Hematopoietic multipotent progenitor cell (in vitro differentiated cells): ENCODE measurements around the gene IRF1. TPM values are rescaled to one million over a fixed set of nuclear protein-coding genes. Genes with fewer than 3 reads are reported as not detected.

Experiments
- DNase-seq, 3 donors: peaks; one replicate each; pipeline ENCODE4 v3.0.0-alpha.2; 2011 to 2015; ENCODE audit warnings: low read depth in 2 of 3, low spot score in 2 of 3
- total RNA-seq: library from RNA; depleted of rRNA; stranded (reverse); fragments of >200 nt; gene quantifications from one replicate; pipeline ENCODE4 v1.2.3, GENCODE V29; 2012

Gene IRF1
- total RNA-seq, 1 donor: 181 TPM

DNA sequence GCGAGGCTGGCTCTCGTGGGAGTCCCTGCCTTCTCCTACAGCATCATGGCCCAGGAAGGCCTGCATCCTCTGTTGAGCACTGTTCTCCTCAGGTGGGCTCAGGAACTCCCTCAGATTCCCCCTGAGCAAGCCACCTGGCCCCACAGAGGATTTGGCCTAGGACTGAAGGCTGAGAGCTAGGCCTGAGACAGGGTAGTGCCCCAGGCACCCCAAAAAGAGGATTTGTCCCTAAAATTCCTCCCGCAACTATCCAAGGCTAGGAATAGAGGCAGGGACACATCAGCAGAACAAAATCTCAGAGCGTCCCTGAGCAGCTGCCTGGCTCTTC is 11.0 kb upstream of the IRF1 start:
- no peak for DNase-seq

DNA sequence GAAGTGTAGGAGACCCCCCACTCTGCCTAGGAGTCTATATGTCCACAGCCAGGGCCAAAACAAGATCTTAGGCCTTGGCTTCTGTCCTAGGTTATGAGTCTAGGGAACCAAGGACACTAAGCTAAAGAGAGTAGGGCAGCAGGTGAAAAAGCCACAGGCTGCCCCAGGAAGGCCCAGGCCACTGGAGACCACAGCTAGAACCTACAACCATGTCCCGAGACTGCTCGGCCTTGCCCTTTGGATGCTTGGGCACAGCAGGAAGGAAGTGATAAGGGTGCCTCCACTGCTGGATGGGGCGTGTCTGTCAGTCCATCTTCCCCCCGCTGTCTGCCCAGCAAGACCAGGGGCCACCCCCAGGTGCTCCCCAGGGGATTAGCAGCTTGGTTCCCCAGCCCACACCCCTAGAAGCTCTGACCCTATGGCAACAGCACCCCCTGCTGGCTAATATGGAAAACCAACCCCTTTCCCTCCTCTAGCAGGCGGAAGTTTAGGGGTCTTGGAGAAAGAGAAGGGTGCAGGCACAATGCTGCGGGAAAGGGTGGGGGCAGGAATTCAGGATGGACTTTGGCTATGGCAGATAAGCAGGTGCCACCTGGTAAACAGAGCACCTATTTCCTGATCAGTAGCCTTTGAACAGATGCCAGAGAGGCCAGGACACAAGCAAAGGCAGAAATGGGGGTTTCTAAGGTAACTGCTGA is 10.5 kb upstream of the IRF1 start:
- peak; percentile 76 to 93 (median 87) for DNase-seq

DNA sequence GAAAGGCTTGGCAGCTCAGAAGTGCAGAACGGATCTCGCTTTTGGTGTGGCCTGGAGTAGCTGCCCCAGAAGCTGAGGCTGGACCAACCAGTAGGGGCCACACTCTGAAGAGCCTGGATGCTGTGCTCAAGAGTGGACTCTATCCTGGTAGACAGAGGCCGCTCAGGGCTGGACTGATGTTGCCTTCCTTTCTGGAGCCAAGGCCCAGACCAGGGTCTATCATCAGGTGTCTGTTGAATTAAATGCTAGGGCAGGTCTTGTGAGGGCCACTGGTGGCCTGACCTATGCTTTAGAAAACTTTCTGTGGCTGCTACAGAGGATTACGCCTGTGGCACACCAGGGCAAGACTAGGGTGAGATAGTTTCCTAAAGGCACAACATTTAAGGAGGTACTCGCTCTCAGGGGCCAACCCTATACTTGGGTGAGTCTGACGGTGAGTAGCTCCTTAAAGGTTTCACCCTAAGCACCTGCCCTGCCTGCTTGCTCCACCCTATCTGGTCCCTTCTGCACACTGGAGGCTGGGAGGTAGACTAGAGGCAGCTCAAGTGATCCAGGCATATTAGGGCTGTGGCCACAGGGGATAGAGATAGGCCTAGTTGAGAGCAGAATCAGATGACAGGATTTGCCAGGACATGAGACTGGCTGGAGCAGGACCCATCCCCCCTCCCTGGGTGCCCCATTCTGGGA is 9.8 kb upstream of the IRF1 start:
- DNase-seq: no peak

DNA sequence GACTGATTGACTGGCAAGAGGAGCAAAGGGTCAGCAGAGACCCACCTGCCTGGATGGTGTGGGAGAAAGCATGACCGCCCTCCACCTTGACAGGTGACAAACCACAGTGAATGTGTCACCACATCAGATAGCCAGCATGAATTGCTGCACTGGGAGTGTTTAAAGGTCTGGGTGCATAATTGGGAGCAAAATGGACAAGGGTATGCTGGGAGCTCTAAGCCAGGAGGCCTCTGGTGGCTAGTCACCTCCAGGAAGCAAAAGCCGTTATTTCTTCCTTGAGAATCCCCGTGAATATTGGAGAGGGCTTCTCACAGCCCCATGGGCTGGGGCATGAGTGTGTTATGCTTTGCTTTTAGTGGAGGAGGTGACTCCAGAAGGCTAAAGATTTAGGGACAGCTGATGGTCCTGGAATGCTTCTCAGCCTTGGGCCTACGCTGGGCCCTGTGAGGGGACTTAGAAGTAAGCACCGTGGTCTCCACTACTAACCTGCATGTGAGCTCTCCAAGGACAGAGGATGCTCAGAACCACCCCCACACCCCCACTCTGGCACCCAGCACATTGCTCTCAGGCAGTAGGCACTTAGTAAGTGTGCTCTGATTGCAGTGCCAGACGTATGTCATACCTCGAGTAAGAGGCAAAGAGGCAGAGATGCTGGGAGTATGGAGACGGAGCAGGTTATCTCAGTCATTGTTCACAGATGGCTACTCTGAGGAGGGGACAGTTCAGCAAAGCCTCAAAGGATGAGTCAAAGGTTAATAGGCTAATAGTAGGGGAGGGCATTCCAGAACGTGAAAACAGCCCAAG is 9.1 kb upstream of the IRF1 start:
- DNase-seq: no peak

DNA sequence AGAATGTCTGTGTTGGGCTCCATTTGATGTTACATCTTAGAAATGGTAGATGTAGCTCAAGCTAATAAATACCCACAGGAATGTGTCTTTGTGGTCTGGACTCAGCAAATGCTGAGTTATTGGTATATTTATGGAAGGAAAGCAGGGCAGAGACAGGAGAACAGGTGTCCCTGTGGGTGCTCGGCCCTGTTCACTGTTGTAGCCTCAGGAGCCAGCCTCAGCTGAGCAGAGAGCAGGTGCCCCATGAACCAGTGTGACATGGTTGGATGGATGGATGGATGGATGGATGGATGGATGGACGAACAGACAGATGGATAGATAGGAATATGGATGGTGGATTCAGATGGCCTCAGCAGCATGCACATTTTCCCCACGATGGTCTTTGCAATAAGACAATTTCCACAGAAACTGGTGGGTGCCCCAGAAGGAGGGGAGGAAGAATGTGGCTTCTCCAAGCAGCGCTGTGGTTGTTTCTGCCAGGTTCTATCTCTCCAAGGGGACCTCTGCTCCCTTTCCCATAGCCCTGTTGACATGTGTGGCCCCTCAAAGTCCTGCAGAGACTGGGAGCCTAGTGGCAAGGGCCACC is 8.2 kb upstream of the IRF1 start:
- DNase-seq: no peak

DNA sequence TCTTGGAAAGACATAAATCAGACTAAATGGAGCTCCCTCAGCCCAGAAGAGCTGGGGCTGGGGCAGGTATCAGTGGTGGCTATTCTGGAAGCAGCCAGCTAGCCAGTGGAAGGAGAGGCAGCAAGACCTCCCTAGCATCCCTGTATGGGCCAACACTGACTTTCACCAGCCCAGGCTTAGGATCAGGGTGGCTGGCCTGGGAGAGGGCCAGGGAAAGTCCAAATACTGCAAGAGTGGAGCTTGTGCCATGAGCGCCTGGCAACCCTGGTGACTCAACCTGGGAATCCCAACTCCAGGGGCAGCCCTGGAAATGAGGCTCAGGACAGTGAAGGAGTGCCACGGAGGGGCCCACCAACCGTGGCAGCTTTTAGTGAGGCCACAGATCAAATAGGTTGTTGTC is 7.6 kb upstream of the IRF1 start:
- DNase-seq: no peak

DNA sequence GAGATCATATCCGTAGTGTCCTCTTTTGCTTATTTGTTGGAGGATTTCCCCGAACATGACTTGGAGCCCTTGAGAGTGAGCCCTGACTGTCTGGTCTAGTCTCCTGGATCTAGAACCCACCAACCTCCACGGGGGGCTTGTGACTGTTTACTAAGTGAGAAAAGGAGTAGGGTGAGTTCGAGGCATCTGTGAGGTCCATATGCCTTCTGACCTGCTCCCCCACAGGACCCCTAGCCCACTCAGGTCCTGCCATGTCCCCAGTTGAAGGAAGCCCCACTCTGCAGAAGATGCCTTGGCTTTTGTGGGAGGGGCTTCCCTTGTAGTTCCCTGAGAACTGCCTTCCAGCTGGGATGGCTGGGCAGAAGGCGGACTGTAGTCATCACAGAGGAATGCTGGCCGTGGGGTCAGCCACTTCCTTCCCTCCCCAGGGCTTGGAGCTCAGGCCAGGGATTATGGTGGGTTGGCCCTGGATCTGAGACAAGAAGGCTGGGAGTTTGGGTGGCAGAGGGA is 7.0 kb upstream of the IRF1 start:
- no peak for DNase-seq

DNA sequence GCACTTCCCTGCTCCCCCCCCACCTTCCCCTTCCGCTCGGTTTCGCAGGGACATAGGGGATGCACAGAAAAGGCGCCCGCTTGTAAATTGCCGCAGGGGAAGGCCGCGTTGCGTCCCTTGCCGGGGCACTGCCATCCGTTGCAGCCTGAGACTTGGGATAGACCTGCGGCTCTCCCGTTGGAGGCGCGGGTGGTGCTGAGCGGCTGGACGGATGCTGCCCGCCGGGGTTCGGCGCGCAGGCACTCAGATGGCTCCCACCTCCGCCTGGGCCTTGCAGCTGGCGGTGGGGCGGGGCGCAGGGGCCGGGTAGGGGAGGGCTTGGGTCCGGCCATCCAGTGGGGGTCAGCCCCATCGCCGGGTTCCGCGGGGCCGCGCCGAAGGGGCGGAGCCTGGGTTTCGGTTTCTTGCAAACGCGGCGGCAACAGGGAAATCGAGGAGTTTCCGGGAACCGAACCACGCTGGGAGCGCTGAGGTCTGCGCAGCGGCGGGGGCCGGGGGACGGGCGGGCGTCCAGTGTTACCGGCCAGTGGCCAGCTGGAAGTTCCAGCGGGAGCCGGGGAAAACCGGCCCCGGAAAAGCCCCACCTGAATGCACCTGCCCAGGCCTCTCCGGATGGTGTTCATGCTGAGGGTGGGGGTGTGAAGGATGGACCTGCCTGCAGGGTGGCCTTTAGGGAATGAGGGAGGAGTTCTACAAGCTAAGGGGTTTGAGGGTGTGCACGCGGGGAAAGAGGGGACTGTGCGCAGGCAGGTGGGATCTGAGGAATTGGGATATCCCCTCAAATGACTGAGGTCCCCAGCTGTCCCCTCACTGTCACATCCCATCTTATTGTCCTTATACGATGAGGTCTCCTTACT is 6.3 kb upstream of the IRF1 start:
- peak in 2 of 3 donors; percentile 54 to 59 for DNase-seq

DNA sequence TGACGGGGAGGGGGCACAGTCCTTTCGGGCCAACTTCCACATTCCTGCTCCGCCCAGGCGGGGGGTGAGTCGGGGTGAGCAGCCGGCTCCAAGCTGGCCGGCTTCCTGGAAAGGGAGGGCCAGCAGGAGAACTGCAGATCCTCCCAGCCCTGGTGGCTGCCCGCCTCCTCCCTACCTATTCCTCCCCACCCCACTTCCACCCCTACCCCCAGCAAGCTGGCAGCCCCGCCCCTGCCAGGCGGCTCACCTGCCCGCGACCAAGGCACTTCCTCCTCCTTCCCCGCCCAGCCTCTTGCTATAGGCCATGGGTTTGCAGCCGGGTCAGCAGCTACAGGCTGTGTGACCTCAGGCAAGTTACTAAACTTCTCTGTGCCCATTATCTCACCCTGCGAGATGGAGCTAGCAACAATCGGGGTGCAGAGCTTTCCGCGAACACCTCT is 5.6 kb upstream of the IRF1 start:
- peak in 2 of 3 donors; percentile 71 to 84 for DNase-seq

DNA sequence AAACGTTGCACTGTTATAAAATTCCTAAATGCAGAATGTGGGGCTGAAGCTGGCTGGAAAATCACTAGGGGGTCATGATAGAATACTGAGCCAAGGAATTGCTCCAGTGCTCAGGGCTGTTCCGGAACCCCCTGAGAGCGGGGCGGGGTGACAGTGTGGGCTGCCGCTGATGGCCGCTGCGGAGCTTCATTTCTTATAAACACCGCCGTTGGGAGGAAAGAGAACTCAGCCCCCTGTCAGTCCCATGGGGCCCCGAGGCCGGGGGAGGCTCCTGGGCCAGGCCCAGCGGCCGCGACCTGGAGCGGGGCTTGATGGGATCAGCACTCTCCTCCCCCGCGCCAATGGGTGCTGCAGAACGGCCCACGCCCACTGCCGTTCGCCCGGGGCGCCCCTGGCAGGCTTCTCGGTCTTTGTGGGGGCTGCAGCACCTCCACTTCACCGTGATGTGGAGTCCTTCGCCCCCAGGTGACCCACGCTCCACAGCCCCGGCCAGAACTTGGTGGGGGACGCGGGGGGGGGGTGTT is 5.2 kb upstream of the IRF1 start:
- peak in 2 of 3 donors; percentile 88 to 92 for DNase-seq

DNA sequence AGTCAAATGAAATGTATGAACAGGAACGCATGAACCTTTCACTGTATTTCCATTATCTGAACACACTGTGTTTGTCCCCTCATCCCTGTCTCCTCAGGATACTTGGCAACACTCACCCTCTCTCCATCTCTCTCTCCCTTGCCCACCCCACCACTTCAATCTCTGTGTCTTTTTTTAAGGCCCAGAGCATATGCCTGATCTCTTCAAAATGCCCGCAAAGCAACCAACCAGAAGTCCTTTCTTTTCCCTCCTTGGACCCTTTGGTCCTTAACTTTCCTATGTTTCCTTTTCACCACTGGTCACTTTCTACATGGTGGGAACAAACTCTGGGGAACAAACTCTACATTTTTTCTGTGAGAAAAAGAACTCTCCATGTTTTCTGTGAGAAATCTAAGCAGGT is 3.2 kb upstream of the IRF1 start:
- DNase-seq: no peak

DNA sequence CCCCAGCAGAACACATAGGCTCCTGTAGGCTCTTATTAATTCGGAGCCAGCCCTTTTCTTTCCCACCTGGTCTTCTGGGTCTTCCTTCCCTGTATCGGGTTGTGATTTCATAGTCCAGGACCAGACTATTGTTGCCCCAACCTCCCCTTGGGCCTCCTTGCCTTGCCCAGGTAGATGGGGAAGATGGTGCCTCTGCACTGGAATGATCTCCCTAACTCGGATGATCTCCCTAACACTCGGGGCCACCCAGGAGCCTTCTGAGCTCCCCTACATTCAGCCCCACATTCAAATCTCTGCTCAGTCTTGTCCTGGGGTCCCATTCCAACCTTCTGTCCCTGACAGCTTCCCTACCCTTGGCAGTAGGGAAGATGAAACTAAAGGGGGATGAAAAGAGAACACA is 2.7 kb upstream of the IRF1 start:
- DNase-seq: no peak

DNA sequence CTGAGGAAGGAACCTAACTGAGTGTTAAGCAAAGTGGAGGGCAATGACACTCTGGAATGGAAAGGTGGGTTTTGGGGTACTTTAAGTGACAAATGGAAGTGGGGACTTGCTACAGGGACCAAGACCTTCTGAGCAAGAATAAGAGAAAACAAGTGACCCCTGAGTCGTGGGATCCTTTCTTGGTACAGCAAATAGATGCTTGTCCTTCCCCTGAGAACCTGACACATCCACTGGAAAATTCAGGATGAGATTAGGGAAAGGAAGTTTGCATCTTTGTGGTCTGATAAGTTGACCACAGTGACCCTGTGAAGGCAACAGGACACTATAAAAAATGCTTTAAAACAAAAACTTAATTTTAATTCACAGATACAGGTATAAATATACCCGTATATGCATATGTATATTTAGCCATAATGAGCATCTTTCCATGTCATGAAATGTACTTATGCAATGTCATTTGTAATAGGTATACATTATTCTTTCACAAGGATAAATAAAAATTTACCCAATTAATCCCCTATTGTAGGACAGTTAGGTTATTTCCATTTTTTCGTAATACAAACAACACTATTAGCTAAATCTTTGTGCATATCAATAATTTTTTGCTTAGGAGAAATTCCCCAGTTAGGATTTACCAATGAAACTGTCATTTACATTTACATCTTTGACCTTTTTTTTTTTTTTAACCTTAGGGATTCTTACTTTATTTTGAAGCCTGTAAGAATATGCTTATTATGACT is 2.0 kb upstream of the IRF1 start:
- DNase-seq: no peak

DNA sequence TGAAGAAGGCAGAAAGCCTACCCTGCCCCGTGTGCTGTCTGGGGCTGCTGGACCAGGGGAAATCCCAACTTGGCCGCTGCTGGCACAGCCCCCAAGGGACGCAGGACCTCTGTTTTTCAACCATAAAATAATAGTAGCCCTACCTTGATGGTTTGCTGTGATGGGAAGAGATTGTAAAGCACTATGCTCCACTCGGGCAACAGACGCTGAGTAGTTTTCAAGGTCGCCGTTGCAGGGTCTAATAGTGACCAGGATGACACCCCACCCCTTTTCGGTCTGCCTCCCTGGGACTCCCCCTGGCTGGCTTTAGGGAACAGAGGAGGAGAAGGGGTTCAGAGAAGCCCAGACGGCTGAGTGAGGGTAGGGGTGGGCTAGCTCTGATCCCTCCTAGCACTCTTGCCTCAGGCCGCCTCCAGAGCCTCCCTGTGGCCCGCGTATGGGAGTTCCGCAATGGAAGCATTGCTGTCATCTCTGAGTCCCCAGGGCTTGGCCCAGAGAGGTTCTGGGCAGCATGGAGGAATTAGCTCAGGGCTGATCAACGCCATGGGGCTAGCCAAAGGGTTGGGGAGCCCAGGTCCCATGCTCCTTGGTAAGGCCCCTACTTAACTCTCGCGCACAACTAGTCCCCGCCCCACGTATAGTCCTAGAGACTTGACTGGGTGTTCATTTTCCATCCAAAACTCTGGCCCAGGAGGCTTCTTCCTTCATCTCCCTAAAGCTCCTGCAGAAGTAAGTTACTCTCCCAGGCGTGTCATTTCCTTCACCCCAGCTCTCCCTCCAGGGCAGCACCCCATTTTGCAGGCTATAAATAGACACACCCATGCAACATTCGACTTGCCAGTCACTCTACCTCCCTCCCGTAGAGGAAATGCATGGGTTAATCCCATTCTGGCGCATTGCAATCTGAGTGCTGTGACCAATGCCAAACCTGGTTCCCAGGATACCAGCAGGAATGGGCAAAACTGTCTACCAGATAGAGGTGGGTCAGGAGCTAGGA is 1.1 kb upstream of the IRF1 start:
- no peak for DNase-seq

DNA sequence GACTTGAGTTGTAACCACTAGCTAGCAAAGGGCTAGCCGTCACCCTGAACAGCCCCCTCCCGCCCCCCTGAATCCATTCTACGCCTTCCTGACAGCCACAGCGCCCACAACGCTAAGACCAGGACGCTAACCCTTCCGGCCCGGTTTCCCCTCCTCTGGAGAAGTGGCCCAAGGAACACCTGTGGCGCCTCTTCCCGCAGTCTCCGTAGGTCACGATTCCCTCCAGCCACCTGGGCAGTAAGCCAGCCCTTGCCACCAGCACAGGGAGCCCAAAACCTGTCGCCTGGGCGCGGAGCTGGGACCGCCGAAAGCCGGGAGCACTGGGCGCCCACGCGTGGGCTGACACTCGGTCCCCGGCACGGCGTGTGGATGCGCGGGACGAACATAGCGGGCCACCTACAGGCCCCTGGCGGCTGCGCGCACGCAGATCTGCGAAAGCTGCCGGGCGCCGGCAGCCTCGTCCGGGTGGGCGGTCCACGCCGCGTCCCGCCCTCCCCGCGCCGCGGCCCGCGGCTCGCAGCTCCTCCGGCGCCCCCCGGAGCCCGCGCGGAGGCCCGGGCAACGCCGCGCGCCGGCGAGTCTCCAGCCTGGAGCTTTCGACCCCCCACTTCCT is 596 bp downstream of the IRF1 start:
- DNase-seq: no peak

DNA sequence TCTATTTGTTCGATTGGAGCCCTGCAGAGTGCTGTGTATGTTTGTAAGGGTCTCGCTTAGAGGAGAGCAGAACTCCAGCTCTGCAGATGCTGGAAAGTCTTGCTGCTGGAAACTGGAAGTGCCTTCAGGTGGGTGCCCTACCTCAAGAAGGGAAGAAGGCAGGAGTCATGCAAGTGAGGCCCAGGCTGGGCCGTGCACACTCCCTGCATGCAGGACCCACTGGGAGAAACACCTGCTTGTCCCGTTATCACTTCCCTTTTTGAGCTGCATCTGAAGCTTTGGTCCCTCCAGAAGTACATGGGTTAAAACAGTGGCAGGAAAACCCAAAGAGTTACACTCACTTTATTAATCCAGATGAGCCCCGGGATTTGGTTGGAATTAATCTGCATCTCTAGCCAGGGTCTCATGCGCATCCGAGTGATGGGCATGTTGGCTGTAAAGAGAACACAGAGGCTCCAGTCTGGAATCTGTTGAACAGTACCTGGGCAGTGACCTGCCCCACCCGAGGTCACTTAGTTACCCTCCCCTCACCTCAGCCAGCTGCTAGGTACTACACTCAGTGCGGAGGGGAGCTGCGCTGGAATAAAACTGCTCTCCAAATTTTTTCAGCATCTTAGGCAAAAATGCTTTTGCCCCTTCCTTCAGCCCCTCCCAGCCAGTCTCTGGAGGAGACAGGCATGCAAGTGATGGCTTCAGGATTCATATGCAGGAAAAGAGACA is 1.4 kb downstream of the IRF1 start:
- DNase-seq: no peak

DNA sequence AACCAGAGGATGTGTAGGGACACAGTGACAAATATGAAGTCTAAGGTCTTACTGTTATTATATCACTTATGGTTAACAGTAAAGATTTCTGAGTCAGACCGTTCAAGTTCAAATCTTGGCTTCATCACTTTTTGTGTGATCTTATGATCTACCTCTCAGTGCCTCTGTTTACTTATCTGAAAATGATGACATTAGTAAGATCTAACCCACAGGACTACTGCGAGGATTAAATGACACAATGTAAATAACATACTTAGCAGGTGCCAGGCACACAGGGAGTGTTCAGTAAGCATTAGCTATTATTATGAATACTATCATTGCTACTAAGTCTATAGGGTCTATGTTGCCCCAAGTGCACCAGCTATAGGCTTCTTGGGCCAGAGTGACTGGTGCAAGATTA is 2.0 kb downstream of the IRF1 start:
- DNase-seq: no peak
